Measurements from ENCODE around the gene ANKAR. TPM values are rescaled to one million over a fixed set of nuclear protein-coding genes. Genes with fewer than 3 reads are reported as not detected.
"Not testable (repeated sequence)": the region's sequence is repeated elsewhere in the genome, so short reads cannot be mapped to it uniquely, and the experiment has no call there.

ANKAR gene
- total and polyA plus RNA-seq, 2 of the 8 experiments (the other 6 are each of a cell fraction or from before 2014, with no cell fraction given): 0.56 to 1.7 TPM

- H4K20me1 ChIP-seq (replicated peaks in 1 of 2; ENCODE audit: control insufficient read depth in 1 of 2, insufficient read depth in 2 of 2, low read length in 2 of 2); H3K4me1 ChIP-seq (replicated peaks in 1 of 4; ENCODE audit: control insufficient read depth in 3 of 4, insufficient read depth in 4 of 4, low read length in 3 of 4); H2BK5ac ChIP-seq (ENCODE audit: low read depth, low read length); H2BK20ac ChIP-seq (ENCODE audit: low read length); H3K79me1 ChIP-seq (ENCODE audit: low read depth, low read length); H3K23me2 ChIP-seq (ENCODE audit: low read depth, low read length); H2BK120ac ChIP-seq (replicated peaks; ENCODE audit: low read depth, low read length); H3K14ac ChIP-seq (ENCODE audit: insufficient read length); H3K27ac ChIP-seq (ENCODE audit: low read depth, low read length); H3K27me3 ChIP-seq (replicated peaks in 1 of 4; ENCODE audit: control insufficient read depth in 3 of 4, extremely low read depth in 1 of 4, insufficient read depth in 3 of 4, low read length in 3 of 4); DNase-seq (ENCODE audit: low read depth in 1 of 2, low spot score in 2 of 2); H2BK15ac ChIP-seq (ENCODE audit: low read length); H4K8ac ChIP-seq (ENCODE audit: extremely low read depth, insufficient read depth, low read length); H2BK12ac ChIP-seq (ENCODE audit: low read depth, low read length); FAIRE-seq; H2AK5ac ChIP-seq (ENCODE audit: low read depth, low read length); H3K18ac ChIP-seq (ENCODE audit: extremely low read depth, low read length); H2AFZ ChIP-seq (ENCODE audit: low read length); H3K23ac ChIP-seq (ENCODE audit: insufficient read length); H3K4me3 ChIP-seq (ENCODE audit: extremely low read depth in 1 of 4, insufficient read depth in 2 of 4, low read depth in 3 of 4, low read length in 4 of 4); H3K9ac ChIP-seq (replicated peaks in 1 of 4; ENCODE audit: extremely low read depth in 1 of 4, low read depth in 3 of 4, low read length in 3 of 4); H3K56ac ChIP-seq (replicated peaks; ENCODE audit: insufficient read length, low read depth, low read length); H4K91ac ChIP-seq (replicated peaks; ENCODE audit: insufficient read length, low read length); H3K4ac ChIP-seq (replicated peaks; ENCODE audit: insufficient read length, low read depth, low read length); H4K5ac ChIP-seq (ENCODE audit: insufficient read length, low read depth, low read length); H3K9me3 ChIP-seq (ENCODE audit: insufficient read depth in 2 of 2, low read depth in 1 of 2, low read length in 1 of 2); H3K4me2 ChIP-seq (ENCODE audit: insufficient read depth in 1 of 2, low read depth in 2 of 2, low read length in 2 of 2): not testable (repeated sequence)
- ChIA-PET POLR2A (ENCODE audit: partially characterized antibody) (interaction anchor here (1.2 to 3.2 kb wide), 2 partner anchors 13 to 121 kb away, joined by 3 to 12 read pairs; partner anchors contain the start of genes ORMDL1 and PMS1), CTCF (ENCODE audit: partially characterized antibody) (interaction anchor here (0.6 to 6.3 kb wide), 7 partner anchors 10 to 1412 kb away, joined by 3 to 82 read pairs (median 4); partner anchors contain the start of genes ANKAR and OSGEPL1)
- Histone ChIP-seq H3K36me3 (ENCODE audit: control insufficient read depth in 2 of 4, insufficient read depth in 4 of 4, low read length in 3 of 4) (peaks cover 2 to 29% (median 17%) of the 10 kb centered on the region in 4 experiments; a peak in 7 of 8 replicates), H3K79me2 (ENCODE audit: control insufficient read depth in 1 of 2, insufficient read depth in 2 of 2, low read length in 2 of 2) (peaks cover 0 to 24% of the 10 kb centered on the region in 2 experiments)
- 95% methylated on average over 12 of the region's 12 CpGs; no CpG with 5 or more reads in 1 of the 2 experiments for WGBS, 2 experiments (ENCODE audit: extremely low coverage in 1 of 2, insufficient coverage in 1 of 2, insufficient read length in 1 of 2, insufficient replicate concordance in 2 of 2, low coverage in 1 of 2, low lambda C conversion rate in 2 of 2, missing lambda C conversion rate in 1 of 2)
Observed at GRCh38 chr2:189663319-189663718, 11.2 kb upstream of the ANKAR start.
